ENCODE data around the gene PIGU.
"Not testable (repeated sequence)": the region's sequence is repeated elsewhere in the genome, so short reads cannot be mapped to it uniquely, and the experiment has no call there.

PIGU gene

DNA sequence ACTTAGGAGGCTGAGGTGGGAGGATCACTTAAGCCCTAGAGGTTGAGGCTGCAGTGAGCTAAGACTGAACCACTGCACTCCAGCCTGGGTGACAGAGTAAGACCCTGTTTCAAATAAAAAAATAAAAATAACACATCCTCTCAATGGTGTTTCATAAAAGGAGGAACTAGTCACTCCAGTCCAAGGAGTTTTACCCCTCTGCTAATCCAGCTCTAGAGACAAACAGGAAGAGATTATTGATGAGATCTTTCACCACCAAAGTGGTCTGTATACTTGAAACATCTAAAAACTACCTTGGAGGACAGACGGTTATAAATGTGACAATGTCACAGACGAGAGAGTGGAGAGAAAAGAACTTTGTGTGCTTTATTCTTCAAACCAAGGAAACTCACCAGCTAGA is 58.2 kb downstream of the PIGU start:
- no peak for DNase-seq

DNA sequence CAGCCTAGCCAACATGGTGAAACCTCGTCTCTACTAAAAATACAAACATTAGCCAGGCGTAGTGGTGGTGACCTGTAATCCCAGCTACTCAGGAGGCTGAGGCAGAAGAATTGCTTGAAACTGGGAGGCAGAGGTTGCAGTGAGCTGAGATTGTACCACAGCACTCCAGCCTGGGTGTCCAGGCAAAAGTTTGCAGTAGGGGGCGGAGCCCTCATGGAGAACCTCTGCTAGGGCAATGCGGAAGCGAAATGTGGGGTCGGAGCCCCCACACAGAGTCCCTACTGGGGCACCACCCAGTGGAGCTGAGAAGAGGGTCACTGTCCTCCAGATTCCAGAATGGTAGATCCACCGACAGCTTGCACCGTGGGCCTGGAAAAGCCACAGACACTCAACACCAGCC is 60.0 kb downstream of the PIGU start:
- not testable (repeated sequence) for DNase-seq

DNA sequence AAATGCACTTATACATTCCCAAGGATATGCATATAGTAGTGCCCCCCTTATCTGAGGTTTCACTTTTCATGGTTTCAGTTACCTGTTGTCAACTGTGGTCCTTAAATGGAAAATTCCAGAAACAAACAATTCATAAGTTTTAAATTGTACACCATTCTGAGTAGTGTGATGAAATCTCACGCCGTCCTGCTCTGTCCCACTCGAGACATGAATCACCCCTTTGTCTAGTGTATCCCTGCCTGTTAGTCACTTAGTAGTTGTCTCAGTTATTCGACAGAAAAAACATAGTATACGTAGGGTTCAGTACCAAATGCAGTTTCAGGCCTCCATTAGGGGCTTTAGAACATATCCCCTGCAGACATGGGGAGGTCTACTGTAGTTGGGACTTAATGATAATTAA is 61.4 kb downstream of the PIGU start:
- DNase-seq, result no peak

DNA sequence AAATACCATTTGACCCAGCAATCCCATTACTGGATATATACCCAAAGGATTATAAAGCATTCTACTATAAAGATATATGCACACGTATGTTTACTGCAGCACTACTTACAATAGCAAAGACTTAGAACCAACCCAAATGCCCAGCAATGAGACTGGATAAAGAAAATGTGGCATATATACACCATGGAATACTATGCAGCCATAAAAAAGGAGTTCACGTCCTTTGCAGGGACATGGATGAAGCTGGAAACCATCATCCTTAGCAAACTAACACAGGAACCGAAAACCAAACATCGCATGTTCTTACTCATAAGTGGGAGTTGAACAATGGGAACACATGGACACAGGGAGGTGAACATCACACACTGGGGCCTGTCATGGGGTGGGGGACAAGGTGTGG is 64.9 kb downstream of the PIGU start:
- DNase-seq, result not testable (repeated sequence)

DNA sequence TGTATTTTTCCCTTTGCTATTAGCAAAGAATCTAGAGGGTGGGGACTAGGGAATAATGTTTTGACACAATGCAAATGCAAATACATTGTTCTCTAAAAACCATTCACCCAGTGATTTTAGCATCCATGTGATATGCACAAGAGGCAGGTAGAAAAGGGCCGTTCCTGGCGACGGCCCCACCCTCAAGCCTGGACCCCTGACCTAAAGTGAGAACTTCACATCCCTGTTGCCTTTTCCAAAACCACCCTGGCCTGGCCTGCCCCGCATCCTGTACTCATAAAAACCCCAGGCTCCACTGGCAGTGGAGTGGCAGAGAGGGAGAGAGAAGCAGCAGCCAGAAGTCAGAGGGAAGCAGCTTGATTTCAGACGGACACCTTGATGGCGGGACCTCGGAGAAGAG is 69.8 kb downstream of the PIGU start:
- no peak for DNase-seq

DNA sequence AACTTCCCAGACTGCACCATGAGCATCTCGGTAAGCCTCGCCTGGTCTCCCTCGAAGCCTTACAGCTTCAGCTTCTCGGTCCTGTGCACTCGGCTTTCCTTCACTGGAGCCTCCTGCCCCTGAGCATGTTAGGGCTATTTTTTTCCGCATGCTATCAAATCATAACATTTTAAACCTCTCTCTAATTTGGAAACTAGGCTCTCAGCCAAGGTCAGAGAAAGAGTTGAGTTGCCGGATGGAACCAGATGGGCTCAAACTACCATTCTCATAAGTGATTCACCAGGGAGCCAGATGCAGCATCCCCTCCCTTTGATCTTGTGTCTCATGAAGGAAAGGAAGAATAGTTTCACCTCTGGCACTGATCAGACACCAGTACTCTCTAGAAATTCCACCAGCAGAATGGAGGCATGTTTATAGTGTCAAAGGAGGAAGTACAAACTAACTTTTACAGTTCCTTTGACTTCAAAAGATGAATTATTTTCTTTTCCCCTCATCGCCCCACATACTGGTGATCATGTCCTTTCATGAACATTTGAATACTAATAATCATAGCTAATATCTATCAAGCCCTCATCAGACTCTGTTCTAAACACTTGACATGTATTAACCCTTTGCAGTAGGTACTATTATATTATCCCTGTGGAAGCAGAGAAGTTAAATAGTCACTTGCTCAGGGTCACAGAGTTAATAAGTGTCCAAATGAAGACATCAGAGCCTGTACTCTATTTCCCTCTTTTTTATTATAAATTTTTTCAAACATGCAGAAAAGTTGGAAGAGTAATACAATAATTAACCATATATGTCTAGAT is 71.7 kb downstream of the PIGU start:
- no peak for DNase-seq

DNA sequence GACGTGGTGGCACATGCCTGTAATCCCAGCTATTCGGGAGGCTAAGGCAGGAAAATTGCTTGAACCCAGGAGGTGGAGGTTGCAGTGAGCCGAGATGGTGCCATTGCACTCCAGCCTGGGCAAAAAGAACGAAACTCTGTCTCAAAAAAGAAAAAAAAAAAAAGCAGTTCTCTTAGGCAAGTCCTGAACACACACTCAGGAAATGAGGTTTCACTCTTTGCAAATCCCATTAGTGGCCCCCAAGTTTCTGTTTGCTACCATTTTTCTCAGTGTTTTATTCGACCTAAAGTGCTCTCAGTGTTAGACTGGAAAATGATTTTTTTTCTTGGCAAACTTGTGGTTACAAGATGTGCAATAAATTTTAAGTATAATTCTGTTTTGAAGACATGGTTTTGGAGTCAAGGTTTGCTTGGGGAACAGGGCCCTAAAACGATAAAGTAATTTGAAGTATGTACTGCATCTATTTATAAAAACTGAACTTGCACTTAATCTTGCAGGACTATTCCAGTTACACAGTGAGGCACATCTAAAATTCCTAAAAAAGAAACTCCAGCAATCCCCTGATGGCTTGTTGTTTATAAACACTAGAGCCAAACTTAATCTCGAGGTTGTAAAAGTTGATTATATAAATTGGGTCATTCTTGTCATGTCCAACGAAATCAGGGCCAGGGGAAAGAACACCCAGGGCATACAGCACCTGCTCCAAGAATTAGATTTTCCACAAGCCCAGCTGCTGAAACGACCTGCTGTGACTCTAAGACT is 75.8 kb downstream of the PIGU start:
- DNase-seq, result no peak

DNA sequence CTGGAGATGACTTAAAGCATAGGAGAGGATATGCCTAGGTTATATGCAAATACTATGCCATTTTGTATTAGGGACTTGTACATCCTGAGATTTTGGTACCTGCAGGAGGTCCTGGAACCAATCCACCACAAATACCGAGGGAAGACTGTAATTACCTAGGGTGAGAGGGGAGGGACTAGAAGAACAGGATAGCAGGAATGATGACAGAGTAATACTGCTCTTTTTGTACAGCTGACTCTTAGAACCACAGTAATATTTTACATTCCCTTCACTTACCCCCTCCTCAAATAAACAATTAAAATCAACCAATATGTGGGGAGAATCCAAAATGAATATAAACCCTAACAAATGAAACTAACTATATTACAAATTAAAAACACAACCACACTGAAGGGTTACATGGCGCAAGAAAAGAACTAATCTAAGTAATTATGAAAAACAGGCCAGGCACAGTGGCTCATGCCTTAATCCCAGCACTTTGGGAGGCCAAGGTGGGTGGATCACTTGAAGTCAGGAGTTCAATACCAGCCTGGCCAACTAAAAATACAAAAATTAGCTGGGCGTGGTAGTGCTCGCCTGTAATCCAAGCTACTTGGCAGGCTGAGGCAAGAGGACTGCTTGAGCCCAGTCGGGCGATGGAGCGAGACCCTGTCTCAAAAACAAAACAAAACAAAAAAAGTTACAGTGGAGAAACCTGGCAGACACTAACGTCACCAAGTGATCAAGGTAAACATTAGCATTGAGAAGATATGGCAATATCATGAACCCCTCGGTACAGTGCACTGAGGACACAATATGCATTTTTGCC is 81.3 kb downstream of the PIGU start:
- no peak for DNase-seq

DNA sequence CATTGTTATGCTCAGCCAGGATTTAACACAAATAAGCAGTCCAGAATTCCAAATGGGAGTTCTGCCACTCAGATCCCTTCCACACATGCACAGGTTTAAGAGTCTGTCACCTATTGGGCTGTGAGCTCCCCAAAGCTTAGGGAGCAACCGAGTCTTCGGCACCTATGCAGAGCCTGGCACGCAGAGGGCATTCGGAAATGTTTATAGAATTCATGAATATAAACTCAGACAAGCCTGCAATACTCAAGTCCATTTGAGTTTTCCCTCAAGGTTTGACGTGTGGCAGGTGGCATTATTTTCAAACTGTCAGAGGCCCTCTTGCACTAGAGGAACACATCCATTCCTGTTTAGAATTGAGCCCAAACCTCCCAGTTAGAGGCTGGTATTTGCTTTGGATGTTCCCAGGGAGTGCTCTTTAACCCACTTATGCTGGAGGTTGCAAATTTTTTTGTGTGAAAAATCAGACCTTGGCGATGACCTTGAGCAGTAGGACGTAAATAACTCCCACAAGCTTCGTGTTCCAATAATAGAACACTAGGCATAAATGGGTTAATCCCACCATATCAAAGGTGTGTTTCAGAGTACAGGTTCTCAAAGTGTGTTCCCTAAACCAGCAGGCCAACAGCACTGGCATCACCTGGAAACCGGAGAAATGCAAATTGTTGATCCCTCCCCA is 90.3 kb downstream of the PIGU start:
- no peak for DNase-seq

DNA sequence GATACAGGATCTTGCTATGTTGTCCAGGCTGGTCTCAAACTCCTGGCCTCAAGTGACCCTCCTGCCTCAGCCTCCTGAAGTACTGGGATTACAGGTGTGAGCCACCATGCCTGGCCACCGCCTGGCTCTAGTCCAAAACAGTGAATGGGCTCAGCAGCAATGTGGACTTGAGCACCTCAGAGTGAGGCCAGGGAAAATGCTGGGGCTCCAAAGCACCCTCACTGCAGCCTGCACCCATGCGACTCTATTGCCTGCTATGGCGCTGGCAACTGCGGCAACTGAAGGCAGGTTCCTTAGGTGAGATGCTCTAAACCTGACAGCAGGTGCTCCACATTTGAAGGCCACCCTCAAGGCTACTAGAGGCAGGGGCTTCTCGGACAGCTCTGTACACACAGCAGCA is 91.9 kb downstream of the PIGU start:
- no peak for DNase-seq

DNA sequence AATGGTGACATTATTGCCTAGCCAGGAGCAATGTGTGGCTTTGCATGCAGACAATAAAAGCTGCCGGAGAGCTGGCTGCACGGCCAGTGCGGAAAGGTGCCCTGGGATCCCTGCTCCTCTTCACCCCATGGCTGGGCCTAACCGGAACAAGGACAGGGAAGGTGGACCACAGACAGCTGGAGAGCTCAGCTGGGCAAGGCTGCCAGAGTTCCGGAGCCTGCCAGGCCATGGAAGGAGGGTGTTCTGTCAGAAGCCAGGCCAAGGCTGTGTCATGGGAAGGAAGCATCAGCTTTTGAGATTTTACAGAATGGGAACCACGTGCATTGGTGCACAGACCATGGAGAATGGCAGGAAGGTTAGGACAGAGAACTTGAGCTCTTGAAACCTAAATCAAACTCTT is 93.3 kb downstream of the PIGU start:
- no peak for DNase-seq

DNA sequence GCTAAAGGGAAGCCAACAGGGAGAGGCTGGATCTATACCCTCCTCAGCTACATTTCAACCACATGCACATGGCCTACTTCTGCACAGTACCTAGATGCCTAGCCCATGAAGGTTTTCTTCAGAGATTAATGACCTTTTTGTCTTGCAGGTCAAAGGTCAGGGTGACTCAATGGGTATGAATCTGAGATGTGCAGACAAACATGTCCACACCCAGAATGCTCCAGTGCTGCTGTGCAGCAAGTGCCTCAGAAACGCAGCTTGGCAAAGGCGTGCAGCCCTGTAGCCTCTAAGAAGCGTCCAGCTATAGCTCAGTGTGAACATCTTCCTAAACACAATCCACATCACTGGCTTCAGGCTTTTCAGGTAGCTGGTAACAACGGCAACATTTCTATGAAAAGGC is 94.0 kb downstream of the PIGU start:
- no peak for DNase-seq

DNA sequence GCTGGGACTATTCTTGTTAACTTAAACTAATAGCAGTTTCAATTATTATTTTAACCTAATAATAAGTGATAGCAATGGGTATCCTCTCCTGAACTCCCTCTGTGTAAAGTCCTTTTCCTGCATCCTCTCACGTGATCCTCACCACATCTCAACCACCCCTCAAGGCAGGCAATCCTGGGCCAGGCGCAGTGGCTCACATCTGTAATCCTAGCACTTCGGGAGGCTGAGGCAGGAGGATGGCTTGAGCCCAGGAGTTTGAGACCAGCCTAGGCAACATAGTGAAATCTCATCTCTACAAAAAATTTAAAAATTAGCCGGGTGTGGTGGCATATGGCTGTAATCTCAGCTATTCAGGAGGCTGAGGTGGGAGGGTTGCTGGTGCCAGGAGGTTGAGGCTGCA is 94.7 kb downstream of the PIGU start:
- DNase-seq, result no peak

DNA sequence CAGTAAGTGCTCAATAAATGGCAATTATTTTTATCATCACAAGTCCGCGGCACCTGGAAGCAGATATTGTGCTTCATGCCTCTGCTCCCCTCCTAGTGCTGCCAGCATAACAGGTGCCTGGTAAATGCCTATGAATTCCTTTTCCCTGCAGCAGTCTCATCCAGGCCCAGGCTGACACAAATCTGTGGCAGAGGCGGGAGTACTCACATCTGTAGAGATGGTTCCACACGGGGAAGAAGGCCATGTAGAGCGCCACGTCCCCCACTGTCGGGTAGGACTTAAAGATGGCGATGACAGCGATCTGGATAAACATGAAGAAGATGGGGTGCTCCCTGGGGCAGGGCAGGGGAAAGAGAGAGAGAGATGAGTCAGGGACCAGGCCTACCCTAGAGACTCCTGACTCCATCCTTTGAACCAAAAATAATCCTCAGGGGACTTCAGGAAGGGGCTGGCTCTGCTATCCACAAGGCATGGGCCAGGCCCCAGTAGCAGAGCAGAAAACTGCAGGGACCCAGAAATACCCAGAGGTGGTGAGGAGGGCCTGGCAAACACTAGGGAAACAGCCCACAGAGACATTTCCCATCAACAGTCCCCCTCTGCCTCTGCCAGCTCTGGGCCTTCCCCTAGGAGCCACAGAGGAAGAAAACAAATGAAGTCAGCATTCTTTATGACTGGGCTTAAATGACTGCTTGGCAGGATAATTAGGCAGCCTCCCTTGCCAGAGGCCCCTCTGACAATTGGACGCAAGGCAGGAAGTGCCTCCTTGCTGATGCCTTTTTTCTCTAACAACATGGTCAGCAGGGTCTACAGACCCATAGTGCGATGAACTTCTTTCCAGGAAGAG is 95.3 kb downstream of the PIGU start:
- DNase-seq, result peak; percentile 60 to 63

DNA sequence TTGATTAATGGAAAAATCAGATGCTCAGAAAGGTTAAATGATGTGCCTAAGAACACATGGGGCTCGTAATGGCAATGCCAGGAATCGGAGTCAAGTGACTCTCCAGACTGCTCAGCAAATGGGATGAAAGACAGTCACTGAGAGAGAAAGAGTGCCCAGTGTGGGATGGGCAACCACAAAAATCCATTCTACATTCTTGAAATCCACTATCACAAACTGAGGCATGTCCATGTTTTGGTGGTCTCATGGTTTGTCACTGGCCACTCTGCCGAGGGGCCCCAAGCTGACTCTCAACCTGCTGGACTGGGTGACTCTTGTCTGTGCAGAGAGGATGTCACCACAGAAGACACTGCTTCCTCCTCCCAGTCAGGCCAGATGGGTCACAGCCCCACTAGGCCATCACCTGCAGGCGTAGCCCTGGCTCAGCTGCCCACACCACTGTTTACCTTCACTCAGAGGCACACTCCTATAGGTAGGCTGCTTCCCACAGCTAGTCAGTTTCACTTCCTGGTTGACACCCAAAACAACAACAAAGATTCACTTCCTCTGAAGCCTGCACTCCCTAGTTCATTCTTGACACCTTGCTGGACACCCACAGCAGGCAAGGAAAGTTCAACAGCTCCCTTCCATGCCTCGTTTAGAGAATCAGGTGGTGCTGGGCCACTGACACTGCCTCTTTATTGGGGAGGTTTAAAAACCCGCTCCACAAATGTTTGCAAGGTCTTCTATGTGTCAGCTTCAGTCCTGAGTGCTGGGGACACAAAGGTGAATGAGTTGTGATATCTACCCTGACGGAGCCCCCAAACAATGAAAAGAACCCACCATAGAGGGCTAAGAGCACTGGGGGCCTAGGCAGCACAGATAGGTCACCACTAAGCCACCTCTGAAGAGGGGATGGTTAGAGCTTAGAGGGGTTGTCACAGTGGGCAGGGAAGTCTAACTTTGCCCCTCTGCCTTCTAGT is 96.6 kb downstream of the PIGU start:
- DNase-seq, result no peak

DNA sequence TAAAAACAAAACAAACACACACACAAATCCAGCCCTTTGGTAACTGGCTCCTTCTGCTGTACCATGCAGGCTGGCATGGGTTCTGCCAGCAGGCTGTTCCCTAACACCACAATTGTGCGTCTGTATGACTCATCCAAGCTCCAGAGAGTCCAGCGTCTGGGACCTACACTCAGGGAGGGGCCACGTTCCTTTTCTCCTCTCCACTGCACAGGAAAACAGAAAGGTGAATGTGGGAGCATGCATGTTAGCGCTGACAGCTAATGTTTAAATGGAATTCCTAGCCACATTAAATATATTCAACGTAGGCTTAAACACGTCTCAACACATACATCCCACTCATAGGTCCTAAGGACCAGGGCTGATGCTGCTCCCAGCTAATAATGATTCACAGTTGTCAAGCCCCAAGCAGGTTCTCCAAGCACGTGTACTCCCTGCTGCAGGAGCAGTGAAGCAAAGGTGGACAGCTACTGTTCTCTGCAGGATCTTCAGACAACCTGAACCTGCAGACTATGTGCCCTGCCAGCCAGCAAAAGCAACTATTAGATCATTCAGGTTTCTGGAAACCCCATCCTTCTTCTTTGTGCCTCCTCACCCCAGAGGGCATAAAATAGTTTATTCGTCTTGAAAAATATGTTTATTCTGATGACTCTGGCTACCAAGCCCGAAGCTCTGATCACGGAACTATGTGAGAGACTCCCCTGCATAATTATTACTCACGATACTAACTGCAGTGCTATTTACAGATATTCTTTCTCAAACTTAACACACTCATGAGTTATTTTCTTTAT is 97.5 kb downstream of the PIGU start:
- no peak for DNase-seq

DNA sequence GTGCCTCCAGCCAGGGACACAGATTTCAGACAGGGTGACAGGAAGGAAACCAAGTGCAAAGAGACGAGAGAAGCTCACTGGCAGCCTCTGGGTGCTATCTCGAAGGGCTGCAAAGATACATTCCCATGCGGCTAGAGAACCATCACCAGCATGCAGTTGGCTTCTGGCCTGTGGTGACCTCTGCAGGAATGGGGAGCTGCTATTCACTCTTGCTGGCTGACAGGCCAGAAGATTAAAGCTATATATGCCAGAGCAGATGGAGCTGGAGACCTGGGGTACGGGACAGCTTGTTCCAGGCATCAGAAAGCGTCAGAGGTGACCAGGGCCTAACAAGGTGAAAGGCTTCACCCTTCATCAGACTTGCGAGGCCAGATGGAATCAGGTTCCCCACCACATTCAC is 98.4 kb downstream of the PIGU start:
- no peak for DNase-seq

DNA sequence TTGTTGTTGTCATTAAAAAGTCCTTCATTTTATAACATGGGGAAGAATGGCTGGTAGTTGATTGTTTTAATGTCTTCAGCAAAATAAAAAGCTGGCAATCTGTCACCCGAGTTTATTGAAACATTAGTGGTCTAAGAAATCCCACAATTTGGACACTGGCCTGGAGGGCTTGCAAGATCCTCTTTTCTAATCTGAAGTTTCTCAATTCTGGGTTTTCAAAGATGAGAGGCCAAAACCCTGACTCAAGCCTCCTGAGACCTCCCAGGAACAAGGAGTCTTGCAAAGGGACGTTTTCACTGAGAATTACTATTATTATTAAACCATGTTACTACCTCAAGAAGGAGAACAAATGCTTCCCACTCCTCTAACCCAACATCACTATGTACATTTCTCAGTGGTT is 98.9 kb downstream of the PIGU start:
- DNase-seq, result no peak

DNA sequence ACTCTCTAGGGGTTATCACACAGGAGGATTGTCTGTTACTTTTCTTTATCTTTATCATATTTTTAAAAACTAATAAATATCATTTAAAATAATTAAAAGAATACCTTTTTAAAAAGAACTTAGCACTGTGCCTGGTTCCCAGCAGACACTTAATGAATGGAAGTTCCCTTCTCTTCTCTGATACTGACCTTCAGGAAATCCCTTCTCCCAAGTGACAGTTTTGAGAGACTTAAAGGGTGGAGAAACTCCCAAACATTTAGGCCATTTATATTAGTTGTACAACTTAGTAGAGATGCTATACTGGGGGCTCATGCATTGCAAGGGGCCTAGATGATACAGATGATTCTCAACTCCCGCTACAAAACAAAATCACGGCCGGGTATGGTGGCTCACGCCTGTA is 99.8 kb downstream of the PIGU start:
- no peak for DNase-seq

DNA sequence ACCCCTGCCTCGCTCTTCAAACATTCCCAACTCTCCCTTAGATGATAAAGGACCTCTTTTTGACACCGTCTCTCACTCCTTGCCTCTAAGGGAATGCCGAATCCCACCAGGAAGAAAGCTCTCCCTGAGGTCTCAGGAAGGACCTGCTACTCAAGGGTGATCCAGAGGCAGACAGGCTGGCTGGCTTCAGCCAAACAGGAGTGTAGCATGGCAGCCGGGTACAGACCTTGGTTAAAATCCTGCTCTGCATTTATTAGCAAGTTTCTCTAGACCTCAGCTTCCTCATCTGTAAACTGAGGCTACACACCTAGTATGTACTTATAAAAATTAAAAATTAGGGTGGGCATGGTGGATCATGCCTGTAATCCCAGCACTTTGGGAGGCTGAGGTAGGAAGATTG is 101.1 kb downstream of the PIGU start:
- no peak for DNase-seq

Data from activated T-cell treated with anti-CD3 and anti-CD28 coated beads, Interleukin-2, amount 50 U/mL, for 48 hours (primary cell).